Transverse colon (tissue), 4 donors: ENCODE results near the gene FAXC. TPM values are rescaled to one million over a fixed set of nuclear protein-coding genes. Genes with fewer than 3 reads are reported as not detected.

Source experiments
- DNase-seq: peaks from one replicate; pipeline ENCODE4 v3.0.0-alpha.2; 2019
- H3K27ac ChIP-seq, 4 donors: fragments of 200-600 bp; sonication (generic); 2 replicates each; pipeline ENCODE4 v1.5.1; 2016 to 2018; ENCODE audit warnings: inconsistent platforms in 4 of 4
- H3K27me3 ChIP-seq: fragments of 200-600 bp; sonication (generic); 2 replicates; pipeline ENCODE4 v1.5.1; 2017; ENCODE audit warnings: inconsistent platforms
- H3K36me3 ChIP-seq, 4 donors: fragments of 200-600 bp; sonication (generic); 2 replicates each; pipeline ENCODE4 v1.5.1; 2017 to 2019; ENCODE audit warnings: inconsistent platforms in 4 of 4
- H3K4me1 ChIP-seq, 4 donors: fragments of 200-600 bp; sonication (generic); 2 replicates each; pipeline ENCODE4 v1.5.1; 2017 to 2020; ENCODE audit warnings: inconsistent platforms in 4 of 4
- H3K4me3 ChIP-seq, 4 donors: fragments of 200-600 bp; sonication (generic); 1 replicate in 1 of 4; 2 replicates in 3 of 4; pipeline versions ENCODE4 v1.5.1 to v1.6.1; 2017 to 2019; ENCODE audit warnings: inconsistent platforms in 4 of 4
- H3K9me3 ChIP-seq, 2 donors: fragments of 200-600 bp; sonication (generic); 2 replicates each; pipeline ENCODE4 v1.5.1; 2017 to 2019; ENCODE audit warnings: inconsistent platforms in 2 of 2
- EP300 ChIP-seq: sonication (generic); formaldehyde crosslinking; IDR thresholded peaks from one replicate; pipeline ENCODE4 v1.6.1; 2017; ENCODE audit warnings: antibody characterized with exemption, low read depth
- POLR2A ChIP-seq: fragments of 450-650 bp; IDR thresholded peaks from one replicate; pipeline ENCODE4 v1.6.1; 2016; ENCODE audit warnings: antibody characterized with exemption, mild to moderate bottlenecking, moderate library complexity
- POLR2AphosphoS5 ChIP-seq, 3 donors: sonication (generic); formaldehyde crosslinking; IDR thresholded peaks; one replicate each; pipeline ENCODE4 v1.6.1; 2016; ENCODE audit warnings: antibody characterized with exemption in 3 of 3
- WGBS, 2 donors: methylation state at CpG; one replicate each; pipeline ENCODE4 v1.1.5; 2018; ENCODE audit warnings: low coverage in 1 of 2; 5-methylcytosine and 5-hydroxymethylcytosine counted together
- in situ Hi-C, 4 donors: fragments of 200-750 bp; cut with MboI; loops; one replicate each; pipeline versions ENCODE4 v1.15.0 to v1.15.1; 2017; ENCODE audit warnings: low sequenced_read_pairs in 3 of 4, low pct_ligation_motif_present in 1 of 4, low pct_unique_long_range_greater_than_20kb in 1 of 4
- intact Hi-C: fragments of 100-400 bp; cut with DNase I; formaldehyde crosslinking; loops from one replicate; pipeline ENCODE4 v1.15.1; 2023; ENCODE audit warnings: low total_unique reads
- total RNA-seq, 4 donors: library from RNA; depleted of rRNA; stranded (reverse); fragments of >200 nt; gene quantifications; one replicate each; pipeline ENCODE4 v1.1.0, GENCODE V29; 2016
- TF ChIP-seq, protein P1 (sequence below), 5 experiments: fragments of 200-600 bp in 3 of 5; fragments of 450-650 bp in 2 of 5; sonication (generic) in 3 of 5; IDR thresholded peaks; 1 replicate in 2 of 5; 2 replicates in 3 of 5; pipeline ENCODE4 v1.5.1; 2016 to 2017; ENCODE audit warnings: antibody characterized with exemption in 5 of 5, inconsistent platforms in 3 of 5, mild to moderate bottlenecking in 2 of 5, moderate library complexity in 1 of 5

FAXC gene
- total RNA-seq, 4 donors from 2014 or later, result 0.75 to 285 (median 7.1) TPM

DNA sequence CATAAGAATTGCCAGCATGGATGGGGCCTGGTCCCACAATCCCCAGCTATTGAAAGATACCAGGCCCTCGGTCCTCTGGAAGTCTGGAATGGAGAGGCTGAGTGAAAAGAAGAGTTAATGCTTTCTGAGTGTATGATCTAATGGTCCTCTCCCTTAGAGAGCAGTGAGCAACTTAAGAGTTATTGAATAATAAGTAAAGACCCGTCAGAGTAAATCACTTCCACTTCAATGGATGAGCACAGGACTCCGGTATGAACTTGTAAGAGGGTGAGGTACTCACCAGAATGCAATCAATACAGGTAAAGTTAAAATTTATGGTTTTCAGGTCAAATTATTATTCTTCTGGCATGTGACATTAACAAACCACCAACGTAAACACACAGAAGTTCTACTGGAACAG is 39.9 kb downstream of the FAXC start:
- no peaks in the 10 kb centered on the region for H3K27me3 ChIP-seq
- H3K4me1 ChIP-seq, result no peaks in the 10 kb centered on the region
- TF ChIP-seq POLR2A (no peak), POLR2AphosphoS5 (IDR thresholded peaks at IDR 0.05) (no peak), EP300 (no peak)
- TF ChIP-seq, protein P1, sequence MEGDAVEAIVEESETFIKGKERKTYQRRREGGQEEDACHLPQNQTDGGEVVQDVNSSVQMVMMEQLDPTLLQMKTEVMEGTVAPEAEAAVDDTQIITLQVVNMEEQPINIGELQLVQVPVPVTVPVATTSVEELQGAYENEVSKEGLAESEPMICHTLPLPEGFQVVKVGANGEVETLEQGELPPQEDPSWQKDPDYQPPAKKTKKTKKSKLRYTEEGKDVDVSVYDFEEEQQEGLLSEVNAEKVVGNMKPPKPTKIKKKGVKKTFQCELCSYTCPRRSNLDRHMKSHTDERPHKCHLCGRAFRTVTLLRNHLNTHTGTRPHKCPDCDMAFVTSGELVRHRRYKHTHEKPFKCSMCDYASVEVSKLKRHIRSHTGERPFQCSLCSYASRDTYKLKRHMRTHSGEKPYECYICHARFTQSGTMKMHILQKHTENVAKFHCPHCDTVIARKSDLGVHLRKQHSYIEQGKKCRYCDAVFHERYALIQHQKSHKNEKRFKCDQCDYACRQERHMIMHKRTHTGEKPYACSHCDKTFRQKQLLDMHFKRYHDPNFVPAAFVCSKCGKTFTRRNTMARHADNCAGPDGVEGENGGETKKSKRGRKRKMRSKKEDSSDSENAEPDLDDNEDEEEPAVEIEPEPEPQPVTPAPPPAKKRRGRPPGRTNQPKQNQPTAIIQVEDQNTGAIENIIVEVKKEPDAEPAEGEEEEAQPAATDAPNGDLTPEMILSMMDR (IDR thresholded peaks at IDR 0.05), result no peak
- no peak overlapping the region for H3K4me3 ChIP-seq
- H3K27ac ChIP-seq, result no peak overlapping the region
- no peak for DNase-seq
- no peaks in the 10 kb centered on the region for H3K9me3 ChIP-seq
- 87 to 91% methylated on average over 3 to 4 of the region's 4 CpGs for WGBS, 2 donors
- no peaks in the 10 kb centered on the region for H3K36me3 ChIP-seq
- in situ Hi-C loops (no loop called here), intact Hi-C loops (no loop called here)

DNA sequence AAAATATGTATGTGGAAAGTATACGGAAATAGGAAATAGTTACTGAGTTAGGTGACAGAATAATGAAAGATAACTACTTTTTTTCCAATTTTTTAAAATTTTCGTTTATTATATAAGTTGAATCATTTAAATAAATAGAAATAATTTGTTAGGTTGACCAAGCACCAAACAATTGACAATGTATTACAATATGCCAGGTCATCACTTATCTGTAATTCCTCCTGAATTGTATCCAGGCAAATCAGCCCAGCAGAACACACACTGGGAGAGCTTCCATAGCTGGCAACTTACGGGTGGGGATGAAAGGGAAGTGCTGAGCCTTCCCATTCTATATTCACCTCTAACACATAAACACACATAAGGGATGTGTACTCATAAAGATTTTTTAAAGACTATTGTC is 40.7 kb downstream of the FAXC start:
- no peaks in the 10 kb centered on the region for H3K9me3 ChIP-seq
- TF ChIP-seq POLR2A (no peak), EP300 (no peak), POLR2AphosphoS5 (IDR thresholded peaks at IDR 0.05) (no peak)
- TF ChIP-seq, protein P1 (IDR thresholded peaks at IDR 0.05), result no peak
- 75 to 87% methylated on average over 3 of the region's 3 CpGs for WGBS, 2 donors
- DNase-seq, result no peak
- no peaks in the 10 kb centered on the region for H3K36me3 ChIP-seq
- in situ Hi-C loops (no loop called here), intact Hi-C loops (no loop called here)
- H3K27me3 ChIP-seq, result no peaks in the 10 kb centered on the region
- H3K27ac ChIP-seq, result no peak overlapping the region
- H3K4me1 ChIP-seq, result no peaks in the 10 kb centered on the region
- H3K4me3 ChIP-seq, result no peak overlapping the region

DNA sequence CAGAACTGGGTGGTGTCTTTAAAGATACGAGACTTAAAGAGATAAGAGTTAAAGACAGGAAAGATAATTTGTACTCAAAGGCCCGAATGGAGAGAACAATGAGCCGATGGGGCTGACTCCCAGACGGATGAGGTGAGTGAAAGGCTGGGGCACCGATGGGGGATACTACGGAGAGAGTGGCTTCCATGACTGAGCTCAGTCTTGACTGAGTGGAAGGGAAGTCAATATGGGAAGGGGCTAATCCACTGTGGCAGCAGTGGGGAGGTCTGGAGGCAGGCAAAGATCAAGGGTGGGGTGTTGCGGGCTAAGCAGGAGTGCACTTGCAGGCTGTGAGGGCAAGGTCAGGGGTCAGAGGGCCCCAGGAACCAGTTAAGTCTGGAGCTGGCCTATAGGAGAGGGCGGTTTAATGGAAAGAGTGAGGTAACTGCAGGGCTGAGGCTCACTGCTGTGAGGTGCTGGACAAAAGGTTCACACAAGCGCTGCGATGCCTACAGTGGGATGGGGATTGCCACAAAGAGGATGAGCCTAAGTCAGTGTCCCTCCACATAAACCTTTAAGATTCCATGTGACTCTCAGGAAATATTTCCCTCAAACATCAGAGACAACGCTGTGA is 42.1 kb downstream of the FAXC start:
- no peaks in the 10 kb centered on the region for H3K36me3 ChIP-seq
- H3K4me3 ChIP-seq, result no peak overlapping the region
- no peaks in the 10 kb centered on the region for H3K9me3 ChIP-seq
- no peaks in the 10 kb centered on the region for H3K27me3 ChIP-seq
- 90 to 91% methylated on average over 9 to 11 of the region's 11 CpGs for WGBS, 2 donors
- H3K4me1 ChIP-seq, result no peaks in the 10 kb centered on the region
- no peak for DNase-seq
- intact Hi-C loops, result no loop called here
- TF ChIP-seq EP300, result no peak
- no peak for TF ChIP-seq POLR2A
- TF ChIP-seq, protein P1 (IDR thresholded peaks at IDR 0.05), result no peak
- no peak for TF ChIP-seq POLR2AphosphoS5 (IDR thresholded peaks at IDR 0.05)
- in situ Hi-C loops, result no loop called here
- H3K27ac ChIP-seq, result no peak overlapping the region

DNA sequence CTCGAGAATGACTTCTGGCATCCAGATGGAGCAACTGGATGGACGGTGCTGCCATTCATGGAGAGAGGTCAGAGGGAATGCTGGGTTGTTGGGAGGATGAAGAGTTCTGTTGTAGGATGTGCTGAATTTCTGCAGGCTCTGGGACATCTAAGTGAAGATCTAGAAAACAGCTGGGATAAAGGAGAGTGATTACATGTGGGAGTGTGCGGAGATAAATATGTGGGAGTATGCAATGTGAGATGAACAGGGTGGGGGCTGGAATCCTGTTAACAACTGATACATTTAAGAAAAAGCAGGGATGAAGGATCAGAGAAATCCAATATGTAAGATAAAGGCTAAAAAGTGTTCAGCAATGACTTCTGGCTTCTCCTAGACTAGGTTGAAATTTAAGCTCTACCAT is 43.1 kb downstream of the FAXC start:
- TF ChIP-seq, protein P1 (IDR thresholded peaks at IDR 0.05), result no peak
- no peak for TF ChIP-seq POLR2A
- no peak for TF ChIP-seq POLR2AphosphoS5 (IDR thresholded peaks at IDR 0.05)
- no peak for TF ChIP-seq EP300
- Histone ChIP-seq H3K36me3 (no peaks in the 10 kb centered on the region), H3K4me3 (no peak overlapping the region), H3K4me1 (no peaks in the 10 kb centered on the region), H3K9me3 (no peaks in the 10 kb centered on the region), H3K27me3 (no peaks in the 10 kb centered on the region), H3K27ac (no peak overlapping the region)
- intact Hi-C loops (no loop called here), in situ Hi-C loops (no loop called here)
- 68 to 76% methylated on average over 3 of the region's 3 CpGs for WGBS, 2 donors
- DNase-seq, result no peak
